H9 (cell line): Measurements from ENCODE around the gene ATP13A2. TPM values are rescaled to one million over a fixed set of nuclear protein-coding genes. Genes with fewer than 3 reads are reported as not detected.

Experiments used
- DNase-seq: peaks from one replicate; pipeline ENCODE4 v3.0.0-alpha.2; 2017
- H2AFZ ChIP-seq: one replicate; pipeline ENCODE4 v1.6.1; 2013; ENCODE audit warnings: mild to moderate bottlenecking, low read length, control low read depth, moderate library complexity
- H2AK5ac ChIP-seq: 2 replicates; pipeline ENCODE4 v1.6.1; 2013; ENCODE audit warnings: low read length, control low read depth, mixed read lengths; ENCODE audit not compliant: insufficient read length
- H2BK120ac ChIP-seq: one replicate; pipeline ENCODE4 v1.6.1; 2013; ENCODE audit warnings: low read depth, mild to moderate bottlenecking, low read length, control low read depth, inconsistent platforms; ENCODE audit not compliant: poor library complexity, severe bottlenecking
- H2BK12ac ChIP-seq: 2 replicates; pipeline ENCODE4 v1.6.1; 2013; ENCODE audit warnings: low read length, control low read depth, mixed read lengths, low read depth; ENCODE audit not compliant: insufficient read length
- H2BK15ac ChIP-seq: 2 replicates; pipeline ENCODE4 v1.6.1; 2013; ENCODE audit warnings: low read depth, low read length, control low read depth
- H2BK20ac ChIP-seq: one replicate; pipeline ENCODE4 v1.6.1; 2013; ENCODE audit warnings: low read depth, mild to moderate bottlenecking, low read length, control low read depth, inconsistent platforms; ENCODE audit not compliant: poor library complexity, severe bottlenecking
- H2BK5ac ChIP-seq: 2 replicates; pipeline ENCODE4 v1.6.1; 2013; ENCODE audit warnings: low read length, control low read depth, mixed read lengths; ENCODE audit not compliant: insufficient read length
- H3K14ac ChIP-seq: 2 replicates; pipeline ENCODE4 v1.6.1; 2013; ENCODE audit warnings: low read length, control low read depth; ENCODE audit not compliant: insufficient read depth
- H3K18ac ChIP-seq: 2 replicates; pipeline ENCODE4 v1.6.1; 2013; ENCODE audit warnings: low read depth, mild to moderate bottlenecking, mixed read lengths, low read length, control low read depth; ENCODE audit not compliant: insufficient read length
- H3K23ac ChIP-seq: 2 replicates; pipeline ENCODE4 v1.6.1; 2013; ENCODE audit warnings: low read length, control low read depth, mixed read lengths, low read depth; ENCODE audit not compliant: insufficient read length
- H3K23me2 ChIP-seq: 2 replicates; pipeline ENCODE4 v1.6.1; 2013; ENCODE audit warnings: low read depth, mild to moderate bottlenecking, mixed read lengths, low read length, control low read depth; ENCODE audit not compliant: insufficient read length, poor library complexity, severe bottlenecking
- H3K27ac ChIP-seq: 2 replicates; pipeline ENCODE4 v1.5.1; 2013; ENCODE audit warnings: low read length, control low read depth, mixed read lengths, low read depth; ENCODE audit not compliant: insufficient read length
- H3K27me3 ChIP-seq: 2 replicates; pipeline ENCODE4 v1.6.1; 2013; ENCODE audit warnings: low read length, control low read depth, inconsistent platforms; ENCODE audit not compliant: insufficient read depth
- H3K4ac ChIP-seq: 2 replicates; pipeline ENCODE4 v1.6.1; 2013; ENCODE audit warnings: low read depth, mild to moderate bottlenecking, control low read depth, inconsistent platforms, low read length, moderate library complexity
- H3K4me1 ChIP-seq: 2 replicates; pipeline ENCODE4 v1.6.1; 2013; ENCODE audit warnings: low read length, control low read depth, inconsistent platforms; ENCODE audit not compliant: insufficient read depth
- H3K4me2 ChIP-seq: 2 replicates; pipeline ENCODE4 v1.6.1; 2013; ENCODE audit warnings: low read length, control low read depth, mixed read lengths; ENCODE audit not compliant: insufficient read length, insufficient read depth
- H3K56ac ChIP-seq: 2 replicates; pipeline ENCODE4 v1.6.1; 2013; ENCODE audit warnings: low read depth, mild to moderate bottlenecking, mixed read lengths, low read length, control low read depth; ENCODE audit not compliant: insufficient read length
- H3K79me1 ChIP-seq: 2 replicates; pipeline ENCODE4 v1.6.1; 2013; ENCODE audit warnings: low read depth, mild to moderate bottlenecking, moderate library complexity, low read length, control low read depth, inconsistent platforms; ENCODE audit not compliant: insufficient read depth, poor library complexity, severe bottlenecking
- H3K79me2 ChIP-seq: 2 replicates; pipeline ENCODE4 v1.6.1; 2013; ENCODE audit warnings: low read length, control low read depth, inconsistent platforms; ENCODE audit not compliant: insufficient read depth
- H3K9ac ChIP-seq: 2 replicates; pipeline ENCODE4 v1.6.1; 2013; ENCODE audit warnings: low read length, control low read depth, mixed read lengths; ENCODE audit not compliant: insufficient read length; ENCODE audit errors: extremely low read depth
- H3K9me3 ChIP-seq: one replicate; pipeline ENCODE4 v1.6.1; 2013; ENCODE audit warnings: low read depth, low read length, inconsistent platforms; ENCODE audit not compliant: control insufficient read depth
- H3T11ph ChIP-seq: one replicate; pipeline ENCODE4 v1.6.1; 2013; ENCODE audit warnings: mild to moderate bottlenecking, low read length, control low read depth, inconsistent platforms
- H4K20me1 ChIP-seq: one replicate; pipeline ENCODE4 v1.6.1; 2013; ENCODE audit not compliant: control insufficient read depth, insufficient read length, insufficient read depth
- H4K5ac ChIP-seq: 2 replicates; pipeline ENCODE4 v1.6.1; 2013; ENCODE audit warnings: low read depth, mild to moderate bottlenecking, mixed read lengths, low read length, control low read depth; ENCODE audit not compliant: insufficient read length
- H4K8ac ChIP-seq: replicated peaks from 2 replicates; pipeline ENCODE4 v1.6.1; 2013; ENCODE audit warnings: low read length, control low read depth, mixed read lengths, low read depth; ENCODE audit not compliant: insufficient read length
- H4K91ac ChIP-seq: 2 replicates; pipeline ENCODE4 v1.6.1; 2013; ENCODE audit warnings: low read depth, mild to moderate bottlenecking, moderate library complexity, mixed read lengths, low read length, control low read depth; ENCODE audit not compliant: insufficient read length
- H3K27ac Mint-ChIP-seq, 3 experiments: 2 replicates in 2 of 3; 3 replicates in 1 of 3; pipeline ENCODE4 v1.8.0; 2020 to 2021; ENCODE audit warnings: mixed read lengths in 3 of 3, mild to moderate bottlenecking in 1 of 3, moderate library complexity in 1 of 3
- H3K27me3 Mint-ChIP-seq: 2 replicates; pipeline ENCODE4 v1.8.0; 2021; ENCODE audit warnings: low read depth, mild to moderate bottlenecking, moderate library complexity, mixed read lengths
- H3K36me3 Mint-ChIP-seq, 3 experiments: 2 replicates in 2 of 3; 3 replicates in 1 of 3; pipeline ENCODE4 v1.8.0; 2020 to 2021; ENCODE audit warnings: low read depth in 3 of 3, mixed read lengths in 3 of 3; ENCODE audit not compliant: insufficient read depth in 1 of 3
- H3K4me1 Mint-ChIP-seq, 2 experiments: 2 replicates each; pipeline ENCODE4 v1.8.0; 2020; ENCODE audit warnings: mixed read lengths in 2 of 2
- H3K4me3 Mint-ChIP-seq, 2 experiments: 2 replicates in 1 of 2; 3 replicates in 1 of 2; pipeline ENCODE4 v1.8.0; 2020 to 2021; ENCODE audit warnings: mild to moderate bottlenecking in 2 of 2, mixed read lengths in 2 of 2, moderate library complexity in 1 of 2
- H3K9me3 Mint-ChIP-seq, 2 experiments: 2 replicates in 1 of 2; 3 replicates in 1 of 2; pipeline ENCODE4 v1.8.0; 2020; ENCODE audit warnings: mild to moderate bottlenecking in 2 of 2, mixed read lengths in 2 of 2, moderate library complexity in 1 of 2
- WGBS: extraction: QIAGEN DNeasy Blood & Tissue Kit; methylation state at CpG from one replicate; pipeline ENCODE4 v1.1.7; 2013; ENCODE audit warnings: missing lambda C conversion rate, low lambda C conversion rate, mixed read lengths; ENCODE audit not compliant: insufficient read length; ENCODE audit errors: extremely low coverage; 5-methylcytosine and 5-hydroxymethylcytosine counted together
- total RNA-seq: library from RNA; stranded (reverse); gene quantifications from 2 replicates; pipeline ENCODE4 v1.2.1, GENCODE V29; 2021
- TF ChIP-seq, protein P1 (sequence below): fragments of 200-600 bp; sonication (generic); conservative IDR thresholded peaks from 3 replicates; pipeline ENCODE4 v1.8.0; 2021; ENCODE audit warnings: antibody characterized with exemption, mild to moderate bottlenecking

The ATP13A2 gene
- total RNA-seq, 1 experiment from 2014 or later: 53.6 TPM

GRCh38 chr1:17002524-17002902, 9.2 kb downstream of the ATP13A2 start:
- Histone ChIP-seq H2AK5ac (no peak overlapping the region), H4K91ac (no peak overlapping the region), H3K56ac (no peak overlapping the region), H3K9me3 (no peaks in the 10 kb centered on the region), H3K4ac (no peak overlapping the region), H2BK5ac (no peak overlapping the region), H2AFZ (no peak overlapping the region), H3K27me3 (no peaks in the 10 kb centered on the region), H4K8ac (no peak overlapping the region), H2BK20ac (no peak overlapping the region), H3T11ph (no peak overlapping the region), H3K9ac (no peak overlapping the region), H3K4me2 (no peak overlapping the region), H4K20me1 (no peaks in the 10 kb centered on the region), H3K14ac (no peak overlapping the region), H2BK12ac (no peak overlapping the region), H3K18ac (no peak overlapping the region), H3K79me1 (no peaks in the 10 kb centered on the region), H2BK15ac (no peak overlapping the region), H3K23ac (no peak overlapping the region), H3K79me2 (no peaks in the 10 kb centered on the region), H2BK120ac (no peak overlapping the region), H3K4me1 (no peaks in the 10 kb centered on the region), H3K27ac (no peak overlapping the region), H3K23me2 (no peaks in the 10 kb centered on the region), H4K5ac (no peak overlapping the region)
- TF ChIP-seq, protein P1, sequence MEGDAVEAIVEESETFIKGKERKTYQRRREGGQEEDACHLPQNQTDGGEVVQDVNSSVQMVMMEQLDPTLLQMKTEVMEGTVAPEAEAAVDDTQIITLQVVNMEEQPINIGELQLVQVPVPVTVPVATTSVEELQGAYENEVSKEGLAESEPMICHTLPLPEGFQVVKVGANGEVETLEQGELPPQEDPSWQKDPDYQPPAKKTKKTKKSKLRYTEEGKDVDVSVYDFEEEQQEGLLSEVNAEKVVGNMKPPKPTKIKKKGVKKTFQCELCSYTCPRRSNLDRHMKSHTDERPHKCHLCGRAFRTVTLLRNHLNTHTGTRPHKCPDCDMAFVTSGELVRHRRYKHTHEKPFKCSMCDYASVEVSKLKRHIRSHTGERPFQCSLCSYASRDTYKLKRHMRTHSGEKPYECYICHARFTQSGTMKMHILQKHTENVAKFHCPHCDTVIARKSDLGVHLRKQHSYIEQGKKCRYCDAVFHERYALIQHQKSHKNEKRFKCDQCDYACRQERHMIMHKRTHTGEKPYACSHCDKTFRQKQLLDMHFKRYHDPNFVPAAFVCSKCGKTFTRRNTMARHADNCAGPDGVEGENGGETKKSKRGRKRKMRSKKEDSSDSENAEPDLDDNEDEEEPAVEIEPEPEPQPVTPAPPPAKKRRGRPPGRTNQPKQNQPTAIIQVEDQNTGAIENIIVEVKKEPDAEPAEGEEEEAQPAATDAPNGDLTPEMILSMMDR: no peak
- no peaks in the 10 kb centered on the region for H3K27me3 Mint-ChIP-seq
- H3K36me3 Mint-ChIP-seq: peaks cover 12 to 56% (median 41%) of the 10 kb centered on the region in 3 experiments
- no peaks in the 10 kb centered on the region for H3K9me3 Mint-ChIP-seq
- peaks cover 6 to 9% of the 10 kb centered on the region in 2 experiments for H3K4me1 Mint-ChIP-seq
- H3K27ac Mint-ChIP-seq: no peak overlapping the region; a peak in 1 of 7 replicates
- no peak overlapping the region for H3K4me3 Mint-ChIP-seq
- WGBS: no CpG with 5 or more reads among the region's 4 CpGs
- no peak for DNase-seq
